Pancreas (tissue), 10 donors: ENCODE data around the gene CYTH4. TPM values are rescaled to one million over a fixed set of nuclear protein-coding genes. Genes with fewer than 3 reads are reported as not detected.

Experiments
- ATAC-seq, 4 donors: fragments of 200-7000 bp; cut with Tn5 transposase; one replicate each; pipeline versions ENCODE4 v1.8.0 to v1.9.1; 2020; ENCODE audit warnings: mild to moderate bottlenecking in 4 of 4, moderate library complexity in 4 of 4
- DNase-seq, 6 donors: peaks; one replicate each; pipeline ENCODE4 v3.0.0-alpha.2; 2020
- FAIRE-seq: peaks from 2 replicates; lab custom pipeline; 2012; peaks lifted over from hg19 to GRCh38; lab: Jason Lieb, UNC
- H3K27ac ChIP-seq, 4 donors: fragments of 200-600 bp; sonication (generic); 1 replicate in 3 of 4; 2 replicates in 1 of 4; pipeline versions ENCODE4 v1.5.0 to v1.8.0; 2020
- H3K27me3 ChIP-seq, 4 donors: fragments of 200-600 bp; one replicate each; pipeline ENCODE4 v1.8.0; 2021
- H3K36me3 ChIP-seq, 3 donors: fragments of 200-600 bp; sonication (generic) in 1 of 3; one replicate each; pipeline versions ENCODE4 v1.5.0 to v1.8.0; 2020 to 2021
- H3K4me1 ChIP-seq, 3 donors: fragments of 200-600 bp; one replicate each; pipeline ENCODE4 v1.8.0; 2021
- H3K4me3 ChIP-seq, 4 donors: fragments of 200-600 bp; sonication (generic) in 2 of 4; one replicate each; pipeline versions ENCODE4 v1.5.0 to v1.8.0; 2020 to 2021
- H3K9me3 ChIP-seq, 4 donors: fragments of 200-600 bp; one replicate each; pipeline ENCODE4 v1.8.0; 2021
- WGBS, 2 donors: extraction: QIAGEN DNeasy Blood & Tissue Kit; methylation state at CpG; one replicate each; pipeline ENCODE4 v1.1.7; 2013; 5-methylcytosine and 5-hydroxymethylcytosine counted together
- intact Hi-C, 3 donors: fragments of 100-400 bp; cut with DNase I; formaldehyde crosslinking; loops; one replicate each; pipeline versions ENCODE4 v1.11.1 to v1.14.2; 2022
- polyA plus RNA-seq, 2 donors: library from polyadenylated mRNA; stranded (reverse); fragments of 200-250 nt; gene quantifications; one replicate each; pipeline ENCODE4 v1.2.3, GENCODE V29; 2013
- total RNA-seq, 6 donors: library from RNA; stranded (reverse); fragmentation: NEBNext Ultra II Directional in 4 of 6; extraction: Animal tissue kit (Norgen Biotek cat#: 25700) in 4 of 6; gene quantifications; one replicate each; pipeline versions ENCODE4 v1.2.1 to v1.2.4, GENCODE V29; 2021 to 2023
- TF ChIP-seq, protein P1 (sequence below), 4 donors: fragments of 200-600 bp; sonication (generic) in 3 of 4; IDR thresholded peaks; one replicate each; pipeline versions ENCODE4 v1.5.0 to v1.8.0; 2021; ENCODE audit warnings: antibody characterized with exemption in 4 of 4
- donor health status: healthy with polysubstance abuse.
- donor health status: DM: no; HTN: no; CAD: no; lungs with moderate emphysema.
- donor health status: DM: no; HTN: no; CAD: no.
- donor health status: control.
- donor health status: control.
- donor health status: Bipolar disorder and iron deficiency.
- donor health status: DM: yes; HTN: yes; CAD: no.
- donor health status: DM: no; HTN: no; CAD: no.
- donor health status: DM: no; HTN: no; CAD: no.
- donor health status: DM: yes; HTN: yes; CAD: no.

Gene CYTH4
- total and polyA plus RNA-seq, 8 donors: 0.79 to 12.0 (median 2.8) TPM

DNA sequence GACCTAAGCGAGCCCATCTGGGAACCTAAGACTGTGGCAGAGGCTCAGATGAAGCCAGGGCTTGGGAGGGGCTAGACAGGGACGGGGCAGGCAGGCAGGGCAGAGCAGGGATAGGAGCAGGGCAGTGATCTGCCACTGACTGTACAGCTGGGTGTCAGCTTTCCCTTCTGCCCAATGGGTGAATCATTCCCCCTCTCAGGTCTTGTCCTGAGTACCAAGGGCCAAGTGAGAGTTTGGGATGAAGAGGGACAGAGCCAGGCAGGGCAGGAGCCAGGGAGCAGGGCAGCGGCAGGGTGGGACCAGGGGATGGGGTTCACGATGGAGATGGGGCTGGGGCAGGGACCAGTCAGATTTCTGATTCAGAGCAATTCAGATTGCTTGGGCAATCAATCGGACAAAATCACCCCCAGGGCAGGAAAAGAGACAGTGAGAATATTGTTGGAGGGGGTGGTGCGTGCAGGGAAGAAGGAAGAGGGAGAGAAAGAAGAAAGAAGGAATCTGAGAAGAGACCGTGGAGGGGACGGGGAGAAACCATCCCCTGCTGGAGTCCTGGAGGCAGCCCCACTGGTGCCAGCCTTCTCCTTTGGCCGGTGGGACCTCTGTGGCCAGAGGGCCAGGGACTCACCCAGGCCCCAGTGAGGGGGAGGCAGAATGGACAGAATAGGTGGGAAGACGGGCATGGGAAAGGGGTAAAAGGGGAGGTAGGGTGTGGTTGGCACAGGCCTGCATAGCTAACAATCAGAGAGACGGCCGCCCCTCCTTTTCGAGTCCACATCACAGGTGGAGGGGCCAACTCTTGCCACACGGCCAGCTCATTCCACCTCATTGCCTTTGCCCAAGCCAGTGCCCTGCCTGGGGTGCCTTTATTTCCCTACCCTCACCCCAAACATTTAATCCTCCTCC lies 47.2 kb downstream of the CYTH4 start:
- H3K4me3 ChIP-seq: no peak overlapping the region
- no peaks in the 10 kb centered on the region for H3K36me3 ChIP-seq
- no peak overlapping the region for H3K27ac ChIP-seq
- intact Hi-C loops: no loop called here
- WGBS, 2 donors: 69 to 74% methylated on average over 13 to 14 of the region's 14 CpGs
- peaks cover 0 to 28% (median 1%) of the 10 kb centered on the region in 4 donors for H3K27me3 ChIP-seq
- no peaks in the 10 kb centered on the region for H3K9me3 ChIP-seq
- ATAC-seq (no peak), FAIRE-seq (no peak), DNase-seq (no peak)
- TF ChIP-seq, protein P1, sequence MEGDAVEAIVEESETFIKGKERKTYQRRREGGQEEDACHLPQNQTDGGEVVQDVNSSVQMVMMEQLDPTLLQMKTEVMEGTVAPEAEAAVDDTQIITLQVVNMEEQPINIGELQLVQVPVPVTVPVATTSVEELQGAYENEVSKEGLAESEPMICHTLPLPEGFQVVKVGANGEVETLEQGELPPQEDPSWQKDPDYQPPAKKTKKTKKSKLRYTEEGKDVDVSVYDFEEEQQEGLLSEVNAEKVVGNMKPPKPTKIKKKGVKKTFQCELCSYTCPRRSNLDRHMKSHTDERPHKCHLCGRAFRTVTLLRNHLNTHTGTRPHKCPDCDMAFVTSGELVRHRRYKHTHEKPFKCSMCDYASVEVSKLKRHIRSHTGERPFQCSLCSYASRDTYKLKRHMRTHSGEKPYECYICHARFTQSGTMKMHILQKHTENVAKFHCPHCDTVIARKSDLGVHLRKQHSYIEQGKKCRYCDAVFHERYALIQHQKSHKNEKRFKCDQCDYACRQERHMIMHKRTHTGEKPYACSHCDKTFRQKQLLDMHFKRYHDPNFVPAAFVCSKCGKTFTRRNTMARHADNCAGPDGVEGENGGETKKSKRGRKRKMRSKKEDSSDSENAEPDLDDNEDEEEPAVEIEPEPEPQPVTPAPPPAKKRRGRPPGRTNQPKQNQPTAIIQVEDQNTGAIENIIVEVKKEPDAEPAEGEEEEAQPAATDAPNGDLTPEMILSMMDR (IDR thresholded peaks at IDR 0.05): no peak
- H3K4me1 ChIP-seq: peaks cover 0 to 10% (median 7%) of the 10 kb centered on the region in 3 donors

DNA sequence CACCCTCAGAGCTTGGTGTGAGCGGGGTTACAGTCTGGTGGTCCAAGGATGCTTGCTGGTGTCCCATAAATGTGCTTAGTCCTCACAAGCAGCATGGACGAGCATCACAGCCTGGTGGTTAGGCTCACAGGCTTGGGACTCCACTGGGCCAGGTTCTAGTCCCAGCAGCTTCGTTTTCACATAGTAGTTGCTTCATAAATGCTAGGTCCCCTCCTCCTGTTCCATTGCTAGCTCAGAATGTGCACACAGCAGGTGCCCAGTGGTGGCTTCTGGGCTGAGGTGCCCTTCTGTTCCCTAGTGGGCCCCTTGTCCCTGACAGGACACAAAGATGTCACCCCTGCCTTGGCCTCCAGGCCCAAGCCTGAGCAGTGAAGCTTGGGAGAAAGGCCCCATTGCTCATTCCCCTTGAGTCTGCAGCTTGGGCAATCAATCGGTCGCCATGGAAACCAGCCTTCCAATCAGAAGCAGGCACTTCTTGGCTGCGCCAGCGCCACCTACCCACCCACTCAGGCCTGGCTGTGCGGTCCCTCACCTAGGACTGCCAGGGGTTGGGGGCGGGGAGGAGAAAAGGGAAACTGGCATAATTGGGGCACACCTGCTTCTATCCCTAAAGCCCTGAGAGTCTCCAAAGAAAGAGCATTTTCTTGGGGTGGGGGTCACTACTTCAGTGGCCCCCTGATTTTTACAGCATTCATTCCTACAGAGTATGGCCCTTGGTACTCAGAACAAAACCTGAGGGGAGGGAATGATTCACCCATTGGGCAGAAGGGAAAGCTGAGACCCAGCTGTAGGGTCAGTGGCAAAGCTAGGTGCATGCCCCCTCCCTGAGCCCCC lies 48.1 kb downstream of the CYTH4 start:
- 58 to 59% methylated on average over 9 of the region's 9 CpGs for WGBS, 2 donors
- FAIRE-seq: no peak
- H3K4me1 ChIP-seq: peaks cover 0 to 7% (median 4%) of the 10 kb centered on the region in 3 donors
- no peak overlapping the region for H3K27ac ChIP-seq
- H3K36me3 ChIP-seq: no peaks in the 10 kb centered on the region
- TF ChIP-seq, protein P1 (IDR thresholded peaks at IDR 0.05): no peak
- H3K9me3 ChIP-seq: no peaks in the 10 kb centered on the region
- intact Hi-C loops: no loop called here
- peak in 5 of 6 donors; percentile 49 to 74 (median 57) for DNase-seq
- peak in 3 of 4 donors; percentile 54 to 64 (median 59) for ATAC-seq
- no peak overlapping the region for H3K4me3 ChIP-seq
- peaks cover 0 to 19% (median under 1%) of the 10 kb centered on the region in 4 donors for H3K27me3 ChIP-seq

DNA sequence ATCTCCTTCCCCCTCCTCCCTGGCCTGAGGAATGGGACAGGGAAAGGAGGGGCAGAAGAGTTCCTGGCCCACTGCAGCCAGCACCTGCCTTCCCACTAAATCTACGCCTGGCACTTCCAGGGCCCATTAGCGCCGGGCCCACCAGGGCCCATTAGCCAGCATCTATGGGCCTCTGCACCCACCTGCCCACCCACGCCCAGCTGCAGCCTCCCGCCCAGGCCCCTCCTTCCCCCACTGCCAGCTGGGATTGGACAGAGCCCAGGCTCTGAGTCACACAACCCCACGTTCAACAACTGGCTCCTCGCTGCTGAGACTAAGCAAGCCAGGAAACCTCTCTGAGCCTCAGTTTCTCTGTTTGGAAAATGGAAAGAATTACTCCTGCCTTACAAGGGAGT lies 48.7 kb downstream of the CYTH4 start:
- Histone ChIP-seq H3K36me3 (no peaks in the 10 kb centered on the region), H3K4me1 (peaks cover 0 to 7% (median 4%) of the 10 kb centered on the region in 3 donors), H3K9me3 (no peaks in the 10 kb centered on the region), H3K27ac (no peak overlapping the region), H3K4me3 (no peak overlapping the region), H3K27me3 (peaks cover 0 to 16% (median 0%) of the 10 kb centered on the region in 4 donors)
- DNase-seq (peak in 1 of 6 donors; percentile 32), ATAC-seq (peak in 2 of 4 donors; percentile 49 to 55), FAIRE-seq (no peak)
- intact Hi-C loops: no loop called here
- TF ChIP-seq, protein P1 (IDR thresholded peaks at IDR 0.05): no peak
- WGBS, 2 donors: 59 to 60% methylated on average over 7 of the region's 7 CpGs

DNA sequence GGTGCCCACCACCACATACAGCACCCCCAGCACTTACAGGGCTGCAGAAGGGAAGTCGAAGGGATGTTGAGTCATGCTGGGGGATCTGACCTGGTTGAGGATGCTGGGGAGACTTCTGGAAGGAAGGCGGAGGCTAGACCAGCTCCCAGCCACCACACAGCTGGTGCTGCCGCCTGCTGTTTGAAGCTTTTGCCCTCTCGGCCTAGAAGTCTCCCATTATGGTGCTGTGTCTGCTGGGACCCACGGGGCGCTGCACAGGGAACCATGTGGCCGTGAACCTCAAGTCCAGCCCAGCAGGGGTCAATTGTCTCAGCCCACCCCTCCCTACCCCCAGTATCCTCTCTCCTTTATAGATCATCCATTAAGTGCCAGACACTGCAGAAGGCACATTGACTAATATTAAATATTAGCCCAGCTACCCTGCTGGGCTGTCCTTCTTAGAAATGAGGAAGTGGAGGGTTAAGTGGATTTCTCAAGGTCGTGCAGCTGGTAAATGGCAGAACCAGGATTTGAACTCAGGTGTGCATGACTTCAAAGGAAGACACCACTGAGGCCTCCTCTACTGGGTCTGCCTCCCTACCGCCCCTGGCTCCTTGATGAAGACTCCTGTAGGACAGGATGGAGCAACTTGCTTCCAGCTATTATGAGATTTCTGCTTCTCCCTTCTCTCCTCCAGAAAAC lies 49.7 kb downstream of the CYTH4 start:
- no peak overlapping the region for H3K4me3 ChIP-seq
- H3K9me3 ChIP-seq: no peaks in the 10 kb centered on the region
- intact Hi-C loops: no loop called here
- FAIRE-seq: no peak
- TF ChIP-seq, protein P1 (IDR thresholded peaks at IDR 0.05): no peak
- H3K4me1 ChIP-seq: peaks cover 0 to 3% (median 2%) of the 10 kb centered on the region in 3 donors
- WGBS, 2 donors: 55 to 66% methylated on average over 9 of the region's 9 CpGs
- no peak overlapping the region for H3K27ac ChIP-seq
- peaks cover 0 to 16% (median 0%) of the 10 kb centered on the region in 4 donors for H3K27me3 ChIP-seq
- DNase-seq: peak in 1 of 6 donors; percentile 23
- H3K36me3 ChIP-seq: no peaks in the 10 kb centered on the region
- ATAC-seq: no peak
